GM06990 (cell line): Measurements from ENCODE around the gene NAA25.

Experiments
- DNase-seq: peaks from one replicate; pipeline ENCODE4 v3.0.0-alpha.2; 2011; ENCODE audit not compliant: insufficient read length; ENCODE audit errors: extremely low read depth
- H3K27me3 ChIP-seq: replicated peaks from 2 replicates; pipeline ENCODE4 v1.6.0; 2011; ENCODE audit warnings: low read length; ENCODE audit not compliant: control insufficient read depth, insufficient read depth
- H3K36me3 ChIP-seq: 2 replicates; pipeline ENCODE4 v1.5.1; 2011; ENCODE audit warnings: low read length; ENCODE audit not compliant: control insufficient read depth, insufficient read depth
- H3K4me3 ChIP-seq: replicated peaks from 2 replicates; pipeline ENCODE4 v1.5.1; 2011; ENCODE audit warnings: low read depth, mild to moderate bottlenecking, control low read depth, low read length
- CTCF ChIP-seq: IDR thresholded peaks from 2 replicates; pipeline ENCODE4 v1.5.1; 2011; ENCODE audit warnings: low read length, control low read depth, mild to moderate bottlenecking, inconsistent platforms; ENCODE audit not compliant: insufficient read depth, poor library complexity, severe bottlenecking

NAA25 gene

GRCh38 chr12:112091563-112091962 lies 17.0 kb downstream of the NAA25 start:
- DNase-seq = no peak
- TF ChIP-seq CTCF = no peak
- Histone ChIP-seq H3K36me3 (peaks cover 12% of the 10 kb centered on the region), H3K4me3 (no peak overlapping the region), H3K27me3 (no peaks in the 10 kb centered on the region)

GRCh38 chr12:112087851-112088250 lies 20.7 kb downstream of the NAA25 start:
- no peak for DNase-seq
- peaks cover 10% of the 10 kb centered on the region for H3K36me3 ChIP-seq
- TF ChIP-seq CTCF = no peak
- H3K4me3 ChIP-seq = no peak overlapping the region
- no peaks in the 10 kb centered on the region for H3K27me3 ChIP-seq

- no peak overlapping the region for H3K4me3 ChIP-seq
- no peak for DNase-seq
- peaks cover 10% of the 10 kb centered on the region for H3K36me3 ChIP-seq
- H3K27me3 ChIP-seq = no peaks in the 10 kb centered on the region
- no peak for TF ChIP-seq CTCF
Measured at GRCh38 chr12:112087055-112087850, 21.3 kb downstream of the NAA25 start.

- no peak for DNase-seq
- Histone ChIP-seq H3K4me3 (no peak overlapping the region), H3K27me3 (no peaks in the 10 kb centered on the region), H3K36me3 (peaks cover 20% of the 10 kb centered on the region)
- TF ChIP-seq CTCF = no peak
Measured at GRCh38 chr12:112066566-112066965, 42.0 kb downstream of the NAA25 start.

GRCh38 chr12:112063273-112063672 lies 45.3 kb downstream of the NAA25 start:
- H3K27me3 ChIP-seq = no peaks in the 10 kb centered on the region
- TF ChIP-seq CTCF = no peak
- no peak for DNase-seq
- no peak overlapping the region for H3K4me3 ChIP-seq
- H3K36me3 ChIP-seq = peaks cover 11% of the 10 kb centered on the region
